ENCODE measurements around the gene AMOTL1. TPM values are rescaled to one million over a fixed set of nuclear protein-coding genes. Genes with fewer than 3 reads are reported as not detected.

Gene AMOTL1, protein sequence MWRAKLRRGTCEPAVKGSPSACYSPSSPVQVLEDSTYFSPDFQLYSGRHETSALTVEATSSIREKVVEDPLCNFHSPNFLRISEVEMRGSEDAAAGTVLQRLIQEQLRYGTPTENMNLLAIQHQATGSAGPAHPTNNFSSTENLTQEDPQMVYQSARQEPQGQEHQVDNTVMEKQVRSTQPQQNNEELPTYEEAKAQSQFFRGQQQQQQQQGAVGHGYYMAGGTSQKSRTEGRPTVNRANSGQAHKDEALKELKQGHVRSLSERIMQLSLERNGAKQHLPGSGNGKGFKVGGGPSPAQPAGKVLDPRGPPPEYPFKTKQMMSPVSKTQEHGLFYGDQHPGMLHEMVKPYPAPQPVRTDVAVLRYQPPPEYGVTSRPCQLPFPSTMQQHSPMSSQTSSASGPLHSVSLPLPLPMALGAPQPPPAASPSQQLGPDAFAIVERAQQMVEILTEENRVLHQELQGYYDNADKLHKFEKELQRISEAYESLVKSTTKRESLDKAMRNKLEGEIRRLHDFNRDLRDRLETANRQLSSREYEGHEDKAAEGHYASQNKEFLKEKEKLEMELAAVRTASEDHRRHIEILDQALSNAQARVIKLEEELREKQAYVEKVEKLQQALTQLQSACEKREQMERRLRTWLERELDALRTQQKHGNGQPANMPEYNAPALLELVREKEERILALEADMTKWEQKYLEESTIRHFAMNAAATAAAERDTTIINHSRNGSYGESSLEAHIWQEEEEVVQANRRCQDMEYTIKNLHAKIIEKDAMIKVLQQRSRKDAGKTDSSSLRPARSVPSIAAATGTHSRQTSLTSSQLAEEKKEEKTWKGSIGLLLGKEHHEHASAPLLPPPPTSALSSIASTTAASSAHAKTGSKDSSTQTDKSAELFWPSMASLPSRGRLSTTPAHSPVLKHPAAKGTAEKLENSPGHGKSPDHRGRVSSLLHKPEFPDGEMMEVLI
- total RNA-seq: 1 to 10 TPM; 4.4 to 4.8 TPM

DNA sequence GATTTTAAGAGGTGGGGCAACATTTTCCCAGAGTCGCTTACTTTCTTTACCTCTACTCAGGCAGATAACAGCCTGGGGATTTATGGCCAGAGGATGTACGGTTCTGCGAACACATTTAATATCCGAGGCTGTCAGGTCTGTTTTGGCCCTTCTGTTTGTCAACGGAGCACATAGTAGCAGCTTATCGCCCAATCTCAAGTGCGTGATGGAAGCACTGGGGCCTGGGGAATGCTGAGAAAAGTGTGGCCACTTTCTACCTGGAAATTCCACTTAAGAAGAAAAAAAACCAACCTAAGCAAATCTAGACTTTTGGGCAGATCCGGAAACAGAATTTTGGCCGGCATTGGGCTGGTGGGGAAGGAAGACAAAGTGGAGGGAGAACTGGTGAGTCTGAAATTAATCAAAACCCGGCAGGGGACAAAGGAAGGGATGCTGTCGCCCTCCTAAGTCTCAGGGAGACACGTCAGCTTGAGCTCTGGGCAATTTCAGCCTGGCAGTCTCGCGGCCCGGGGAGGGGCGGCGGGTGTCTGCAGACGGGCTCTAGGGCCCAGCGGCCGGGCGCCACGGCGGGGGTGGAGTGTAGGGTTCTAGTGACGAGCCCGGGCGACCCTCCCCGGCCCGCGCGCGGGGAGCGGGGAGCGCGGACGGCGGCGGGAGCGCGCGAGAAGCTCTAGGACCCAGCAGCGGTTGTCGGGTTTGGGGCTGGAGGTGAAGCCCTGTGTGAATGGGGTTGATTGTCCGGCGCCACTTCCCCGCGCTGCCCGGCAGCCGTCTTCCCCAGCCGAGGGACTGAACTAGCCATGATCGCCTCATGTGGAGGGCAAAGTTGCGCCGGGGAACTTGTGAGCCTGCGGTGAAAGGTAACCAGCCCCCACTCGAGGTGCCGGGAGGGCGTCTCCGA lies at the start of gene AMOTL1:
AMOTL1 (plus strand) TSS at position 656 of the 901 bp plus-strand sequence; CDS start at position 812, 156 bp downstream.
- peaks cover 7% of the 10 kb centered on the region for H3K4me1 Mint-ChIP-seq
- DNase-seq (peak; percentile 71), ATAC-seq (ENCODE audit: low read depth) (peak; percentile 87)
- H3K4me3 Mint-ChIP-seq: peak within 1 kb of the TSS; percentile 83
- no peaks in the 10 kb centered on the region for H3K9me3 Mint-ChIP-seq
- H3K36me3 Mint-ChIP-seq: peaks cover 2% of the 10 kb centered on the region
- peak within 1 kb of the TSS; percentile 53 for H3K27ac Mint-ChIP-seq
- POLR2A ChIA-PET: interaction anchor here (0.9 kb wide), 1 partner anchor 132 kb away, joined by 3 read pairs; no protein-coding TSS in a partner anchor
- peaks cover 50% of the 10 kb centered on the region for H3K27me3 Mint-ChIP-seq

DNA sequence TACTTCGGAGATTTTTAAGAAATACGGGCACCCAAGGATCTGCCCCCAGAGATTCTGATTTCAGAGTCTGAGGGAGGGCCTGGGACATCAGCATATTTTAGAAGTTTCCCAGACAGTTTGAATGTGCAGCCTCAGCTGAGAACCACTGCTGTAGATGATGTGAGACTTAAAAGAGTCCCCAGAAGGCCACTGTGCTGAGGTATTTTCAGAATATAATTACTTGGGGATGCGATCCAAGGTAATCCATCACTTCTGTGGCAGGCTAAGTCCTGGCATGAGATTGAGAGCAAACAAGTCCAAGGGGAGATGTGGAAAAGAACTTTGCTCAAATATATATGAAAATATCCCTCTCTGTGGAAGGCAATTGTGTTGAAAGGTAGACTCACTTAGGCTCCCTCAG lies 48.3 kb upstream of the AMOTL1 start:
- POLR2A ChIA-PET: no interaction called here
- DNase-seq (no peak), ATAC-seq (ENCODE audit: low read depth) (no peak)
- H3K9me3 Mint-ChIP-seq: peaks cover 1% of the 10 kb centered on the region
- H3K36me3 Mint-ChIP-seq: no peaks in the 10 kb centered on the region
- H3K27ac Mint-ChIP-seq: no peak overlapping the region
- no peaks in the 10 kb centered on the region for H3K4me1 Mint-ChIP-seq
- H3K27me3 Mint-ChIP-seq: peaks cover 58% of the 10 kb centered on the region
- H3K4me3 Mint-ChIP-seq: no peak overlapping the region

GRCh38 chr11:94721565-94722292 lies 46.4 kb upstream of the AMOTL1 start:
- DNase-seq (no peak), ATAC-seq (ENCODE audit: low read depth) (no peak)
- Mint-ChIP-seq H3K4me3 (no peak overlapping the region), H3K36me3 (no peaks in the 10 kb centered on the region), H3K9me3 (peaks cover 3% of the 10 kb centered on the region), H3K27me3 (peaks cover 49% of the 10 kb centered on the region), H3K4me1 (no peaks in the 10 kb centered on the region), H3K27ac (no peak overlapping the region)
- POLR2A ChIA-PET: no interaction called here

GRCh38 chr11:94722735-94723134 lies 45.4 kb upstream of the AMOTL1 start:
- peaks cover 44% of the 10 kb centered on the region for H3K27me3 Mint-ChIP-seq
- ATAC-seq (ENCODE audit: low read depth) (no peak), DNase-seq (no peak)
- POLR2A ChIA-PET: no interaction called here
- H3K36me3 Mint-ChIP-seq: no peaks in the 10 kb centered on the region
- H3K27ac Mint-ChIP-seq: no peak overlapping the region
- H3K4me1 Mint-ChIP-seq: no peaks in the 10 kb centered on the region
- peaks cover 3% of the 10 kb centered on the region for H3K9me3 Mint-ChIP-seq
- no peak overlapping the region for H3K4me3 Mint-ChIP-seq

- no peaks in the 10 kb centered on the region for H3K36me3 Mint-ChIP-seq
- no peak overlapping the region for H3K27ac Mint-ChIP-seq
- no peaks in the 10 kb centered on the region for H3K4me1 Mint-ChIP-seq
- ATAC-seq (ENCODE audit: low read depth) (no peak), DNase-seq (no peak)
- no peak overlapping the region for H3K4me3 Mint-ChIP-seq
- peaks cover 45% of the 10 kb centered on the region for H3K27me3 Mint-ChIP-seq
- POLR2A ChIA-PET: no interaction called here
- H3K9me3 Mint-ChIP-seq: peaks cover 3% of the 10 kb centered on the region
Observed at GRCh38 chr11:94725097-94725496, 43.1 kb upstream of the AMOTL1 start.

- no peaks in the 10 kb centered on the region for H3K36me3 Mint-ChIP-seq
- no peak for ATAC-seq (ENCODE audit: low read depth)
- POLR2A ChIA-PET: no interaction called here
- H3K4me3 Mint-ChIP-seq: no peak overlapping the region
- peaks cover 35% of the 10 kb centered on the region for H3K27me3 Mint-ChIP-seq
- H3K27ac Mint-ChIP-seq: no peak overlapping the region
- H3K9me3 Mint-ChIP-seq: peaks cover 3% of the 10 kb centered on the region
- H3K4me1 Mint-ChIP-seq: no peaks in the 10 kb centered on the region
- no peak for DNase-seq
Observed at GRCh38 chr11:94727819-94728218, 40.3 kb upstream of the AMOTL1 start.

DNA sequence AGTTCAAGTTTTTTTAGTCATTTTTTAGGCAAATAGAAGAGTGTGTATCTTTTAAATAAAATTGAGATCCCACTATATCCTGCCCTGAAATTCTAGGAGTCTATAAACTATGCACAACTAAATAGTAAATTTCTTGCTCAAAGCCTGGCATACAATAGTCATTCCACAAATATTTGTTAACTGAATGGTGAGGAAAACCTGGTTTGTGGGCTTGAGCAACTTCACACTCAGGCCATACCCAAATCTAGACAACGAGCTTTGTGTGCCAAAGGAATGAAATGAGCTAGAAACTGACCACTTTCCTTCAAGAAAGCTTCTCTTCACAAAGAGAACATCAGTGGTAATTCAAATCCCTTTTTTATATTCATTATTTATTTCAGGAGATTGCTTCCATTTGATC lies 39.6 kb upstream of the AMOTL1 start:
- POLR2A ChIA-PET: no interaction called here
- H3K9me3 Mint-ChIP-seq: peaks cover 3% of the 10 kb centered on the region
- ATAC-seq (ENCODE audit: low read depth) (no peak), DNase-seq (no peak)
- no peak overlapping the region for H3K27ac Mint-ChIP-seq
- no peaks in the 10 kb centered on the region for H3K36me3 Mint-ChIP-seq
- no peak overlapping the region for H3K4me3 Mint-ChIP-seq
- H3K4me1 Mint-ChIP-seq: no peaks in the 10 kb centered on the region
- peaks cover 31% of the 10 kb centered on the region for H3K27me3 Mint-ChIP-seq

GRCh38 chr11:94728966-94729751 lies 39.0 kb upstream of the AMOTL1 start:
- ATAC-seq (ENCODE audit: low read depth) (no peak), DNase-seq (no peak)
- POLR2A ChIA-PET: no interaction called here
- Mint-ChIP-seq H3K9me3 (peaks cover 3% of the 10 kb centered on the region), H3K4me3 (no peak overlapping the region), H3K4me1 (peaks cover 2% of the 10 kb centered on the region), H3K27ac (no peak overlapping the region), H3K36me3 (no peaks in the 10 kb centered on the region), H3K27me3 (peaks cover 34% of the 10 kb centered on the region)

DNA sequence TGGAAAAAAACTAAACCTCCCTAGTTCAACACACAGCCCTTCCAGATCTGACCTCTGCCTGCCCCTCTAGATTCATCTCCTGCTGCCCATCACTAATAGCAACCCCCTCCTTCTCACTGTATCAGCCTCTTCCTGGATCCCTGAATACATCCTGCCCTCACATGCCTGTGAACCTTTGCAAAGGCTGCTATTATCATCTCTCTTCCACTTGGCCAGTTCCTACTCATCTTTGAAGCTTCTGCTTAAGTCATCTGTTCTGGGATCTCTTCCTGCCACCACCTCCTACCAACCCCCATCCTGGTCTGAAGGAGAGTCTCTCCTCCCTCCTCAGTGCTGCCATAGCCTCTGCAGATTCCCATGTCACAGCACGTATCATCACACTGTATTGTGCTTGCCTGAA lies 38.0 kb upstream of the AMOTL1 start:
- DNase-seq (no peak), ATAC-seq (ENCODE audit: low read depth) (no peak)
- Mint-ChIP-seq H3K4me3 (no peak overlapping the region), H3K27me3 (peaks cover 24% of the 10 kb centered on the region), H3K4me1 (peaks cover 11% of the 10 kb centered on the region), H3K36me3 (no peaks in the 10 kb centered on the region), H3K9me3 (no peaks in the 10 kb centered on the region), H3K27ac (no peak overlapping the region)
- POLR2A ChIA-PET: no interaction called here

DNA sequence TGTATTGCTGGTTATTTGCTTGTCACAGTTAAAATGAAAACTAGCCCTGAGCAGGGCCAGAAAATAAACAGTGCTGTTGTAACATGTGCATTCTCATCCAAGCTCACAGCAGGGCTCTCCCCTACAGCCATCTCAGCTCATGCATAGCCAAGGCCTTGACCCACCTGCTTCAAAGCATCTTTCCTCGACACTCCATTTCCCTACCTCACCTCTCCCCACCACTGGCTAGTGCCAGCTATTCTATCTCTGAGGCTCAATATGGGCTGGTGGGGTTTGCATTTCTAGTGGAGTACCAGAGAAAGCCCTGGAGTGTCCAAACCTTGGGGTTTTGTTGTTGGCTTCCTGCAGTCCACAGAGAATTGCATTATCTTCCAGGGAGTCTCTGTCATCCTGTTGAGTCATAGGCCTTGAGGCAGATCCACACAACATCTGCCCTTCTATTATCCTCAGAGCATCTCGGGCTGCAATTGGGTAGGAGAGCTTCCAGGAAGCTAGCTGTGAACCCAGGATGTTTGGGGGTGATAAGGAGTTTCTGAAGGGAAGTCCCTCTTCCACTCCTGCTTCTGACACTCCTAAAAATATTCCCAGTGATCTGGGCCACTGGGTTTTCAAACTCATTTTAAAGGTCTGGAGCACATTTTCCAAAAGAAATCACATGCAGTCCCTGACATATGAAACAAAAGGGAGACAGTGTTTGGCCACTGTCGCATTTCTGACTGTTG lies 36.1 kb upstream of the AMOTL1 start:
- Mint-ChIP-seq H3K36me3 (no peaks in the 10 kb centered on the region), H3K27ac (no peak overlapping the region), H3K9me3 (no peaks in the 10 kb centered on the region), H3K4me3 (no peak overlapping the region), H3K27me3 (peaks cover 27% of the 10 kb centered on the region), H3K4me1 (peaks cover 11% of the 10 kb centered on the region)
- POLR2A ChIA-PET: no interaction called here
- DNase-seq (no peak), ATAC-seq (ENCODE audit: low read depth) (no peak)

GRCh38 chr11:94732617-94733281 lies 35.4 kb upstream of the AMOTL1 start:
- DNase-seq (no peak), ATAC-seq (ENCODE audit: low read depth) (no peak)
- Mint-ChIP-seq H3K4me1 (peaks cover 11% of the 10 kb centered on the region), H3K4me3 (no peak overlapping the region), H3K9me3 (no peaks in the 10 kb centered on the region), H3K27me3 (peaks cover 27% of the 10 kb centered on the region), H3K36me3 (no peaks in the 10 kb centered on the region), H3K27ac (no peak overlapping the region)
- POLR2A ChIA-PET: no interaction called here

Measured in activated naive CD8-positive, alpha-beta T cell treated with anti-CD3 and anti-CD28 coated beads, Interleukin-2, amount 10 ng/mL, durations not matched to agents 7 days and 5 days (primary cell).